ENCODE measurements around the gene S100A5.
A peak's percentile ranks its signal among the peaks of the same experiment; 100 is the strongest.

The S100A5 gene

DNA sequence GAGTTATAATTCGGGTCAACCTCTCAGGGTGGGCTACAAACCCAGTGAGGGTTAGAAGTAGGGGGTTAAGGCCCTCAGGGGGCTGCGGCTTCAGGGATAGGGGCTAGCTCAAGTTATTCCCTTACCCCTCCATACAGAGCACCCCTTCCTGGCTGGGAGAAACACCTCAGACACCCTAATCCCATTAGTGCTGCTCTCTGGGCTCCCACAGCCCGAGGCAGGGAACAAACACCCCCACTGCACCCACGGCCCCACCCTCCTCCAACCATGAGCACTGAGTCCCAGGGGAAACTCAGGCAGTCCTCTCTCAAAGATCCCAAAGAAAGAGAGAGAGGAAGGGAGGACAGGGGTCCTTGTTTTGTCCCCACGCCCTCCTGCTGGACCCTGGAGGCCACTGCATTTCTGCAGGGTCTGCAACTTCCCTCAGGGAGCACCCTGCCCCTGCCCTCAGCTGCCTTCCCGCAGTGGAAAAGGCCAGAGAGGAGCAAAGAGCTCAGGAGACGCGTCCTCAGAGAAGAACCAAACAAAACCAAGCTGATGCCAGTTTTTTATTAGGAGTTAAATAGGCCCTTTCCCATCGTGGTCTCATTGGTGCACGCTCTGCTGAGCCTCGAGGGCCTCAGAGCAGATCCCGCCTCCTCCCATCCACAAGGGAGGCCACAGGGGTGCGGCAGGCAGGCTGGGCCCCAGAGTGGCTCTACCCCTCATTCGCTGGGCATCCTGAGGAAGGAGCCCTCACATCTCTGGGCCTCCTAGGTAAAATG, 6.2 kb upstream of the S100A5 start:
- no peak for DNase-seq

DNA sequence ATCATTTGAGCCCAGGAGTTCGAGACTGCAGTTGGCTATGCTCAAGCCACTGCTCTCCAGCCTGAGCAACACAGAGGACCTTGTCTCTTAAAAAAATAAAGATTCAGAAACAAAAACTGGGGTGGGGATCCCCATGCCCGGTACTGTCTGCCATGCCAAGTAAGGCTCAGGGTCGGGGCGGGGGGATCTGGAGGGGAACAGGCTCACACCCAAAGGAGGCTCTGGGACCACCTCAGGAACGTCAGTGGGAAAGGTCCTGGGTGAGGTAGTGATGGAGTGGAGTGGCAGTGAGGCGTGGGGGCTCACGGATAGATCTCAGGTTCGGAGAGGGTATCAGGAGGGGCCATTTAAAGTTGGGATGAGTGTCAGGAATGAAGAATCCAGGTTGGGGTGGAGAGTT, 5.6 kb upstream of the S100A5 start:
- DNase-seq: no peak

DNA sequence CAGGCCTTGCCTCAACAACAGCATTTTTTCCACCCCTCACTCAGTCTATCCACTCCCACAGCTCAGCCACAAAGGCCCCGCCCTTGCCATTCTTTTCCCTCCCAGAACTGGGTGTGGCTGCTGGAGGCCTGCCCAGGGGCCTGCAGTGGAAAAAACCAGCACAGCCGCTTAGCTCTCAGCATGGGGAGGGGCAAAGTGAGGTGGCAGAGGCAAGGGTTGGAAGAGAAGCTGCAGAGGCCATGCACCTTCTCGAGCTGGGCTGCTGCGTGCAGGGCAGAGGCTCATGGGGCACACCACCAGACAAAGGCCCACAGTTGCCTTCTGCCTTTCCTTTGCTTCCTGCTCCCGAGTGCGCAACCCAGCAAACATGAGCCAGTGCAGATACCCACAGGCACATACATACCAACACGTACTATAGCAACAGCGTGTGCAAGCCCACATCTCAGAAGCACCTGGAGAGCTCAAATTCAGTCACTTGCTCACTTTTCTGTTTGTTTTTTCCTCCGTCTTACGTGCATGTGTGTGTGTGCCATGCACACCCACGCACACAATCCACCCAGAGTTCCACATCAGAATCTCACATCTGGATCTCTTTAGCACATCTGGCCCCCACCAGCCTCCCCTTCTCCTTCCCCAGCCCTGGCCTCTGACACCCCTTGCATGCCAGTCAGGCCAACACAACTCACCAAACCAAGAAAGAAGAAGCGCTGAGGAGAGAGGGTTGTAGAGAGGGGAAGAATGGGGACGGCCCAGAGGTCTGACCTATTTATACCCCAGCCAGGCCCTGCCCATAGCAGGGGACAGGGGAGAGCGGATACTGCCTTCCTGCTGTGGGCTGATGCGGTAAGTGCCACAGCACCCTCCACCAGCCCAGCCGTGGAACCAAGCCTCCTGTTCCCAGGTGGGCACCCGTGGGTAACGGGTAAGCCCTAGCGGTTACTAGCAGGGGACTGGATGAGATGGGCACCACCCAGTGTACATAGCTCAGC, 4.6 kb upstream of the S100A5 start, which contains the start of gene S100A4:
S100A4 (minus strand) TSS at position 740 of the 989 bp plus-strand sequence. CDS start 1,012 bp downstream, outside the sequence.
- peak; percentile 87 for DNase-seq

DNA sequence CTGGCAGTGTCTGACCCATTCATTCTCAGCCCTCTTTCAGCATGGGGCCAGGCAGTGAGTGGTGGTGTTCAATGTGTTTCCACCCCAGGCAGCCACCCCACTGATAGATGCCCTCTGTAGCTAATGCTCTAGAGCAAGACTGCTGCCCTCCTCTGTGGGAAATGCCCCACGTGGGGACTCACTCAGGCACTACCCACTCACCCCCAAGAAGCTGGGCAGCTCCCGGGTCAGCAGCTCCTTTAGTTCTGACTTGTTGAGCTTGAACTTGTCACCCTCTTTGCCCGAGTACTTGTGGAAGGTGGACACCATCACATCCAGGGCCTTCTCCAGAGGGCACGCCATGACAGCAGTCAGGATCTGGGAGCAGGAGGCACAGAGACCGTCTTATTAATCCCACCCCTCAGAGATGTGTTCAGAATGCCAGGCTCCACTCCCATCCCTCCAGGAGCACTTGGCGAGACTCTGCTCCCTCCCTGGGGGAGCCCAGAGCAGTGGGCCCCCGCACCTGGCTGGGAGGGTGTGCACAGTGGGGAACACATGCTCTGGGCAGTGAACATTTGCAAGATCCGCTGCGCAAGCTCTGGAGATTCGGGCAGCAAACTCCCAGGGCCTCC, 3.8 kb upstream of the S100A5 start:
- no peak for DNase-seq

DNA sequence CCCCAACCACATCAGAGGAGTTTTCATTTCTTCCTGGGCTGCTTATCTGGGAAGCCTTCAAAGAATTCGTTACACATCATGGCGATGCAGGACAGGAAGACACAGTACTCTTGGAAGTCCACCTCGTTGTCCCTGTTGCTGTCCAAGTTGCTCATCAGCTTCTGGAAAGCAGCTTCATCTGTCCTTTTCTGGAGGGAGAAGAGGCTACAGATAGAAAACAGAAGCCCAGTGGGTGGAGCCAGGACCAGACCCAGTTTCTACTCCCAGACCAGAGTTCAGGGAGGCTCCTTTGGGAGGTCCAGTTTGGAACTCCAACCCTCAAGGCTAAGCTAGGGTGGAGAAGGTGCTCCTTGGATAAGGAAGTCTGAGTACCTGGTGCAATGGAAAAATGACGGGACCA, 3.0 kb upstream of the S100A5 start:
- DNase-seq: no peak

DNA sequence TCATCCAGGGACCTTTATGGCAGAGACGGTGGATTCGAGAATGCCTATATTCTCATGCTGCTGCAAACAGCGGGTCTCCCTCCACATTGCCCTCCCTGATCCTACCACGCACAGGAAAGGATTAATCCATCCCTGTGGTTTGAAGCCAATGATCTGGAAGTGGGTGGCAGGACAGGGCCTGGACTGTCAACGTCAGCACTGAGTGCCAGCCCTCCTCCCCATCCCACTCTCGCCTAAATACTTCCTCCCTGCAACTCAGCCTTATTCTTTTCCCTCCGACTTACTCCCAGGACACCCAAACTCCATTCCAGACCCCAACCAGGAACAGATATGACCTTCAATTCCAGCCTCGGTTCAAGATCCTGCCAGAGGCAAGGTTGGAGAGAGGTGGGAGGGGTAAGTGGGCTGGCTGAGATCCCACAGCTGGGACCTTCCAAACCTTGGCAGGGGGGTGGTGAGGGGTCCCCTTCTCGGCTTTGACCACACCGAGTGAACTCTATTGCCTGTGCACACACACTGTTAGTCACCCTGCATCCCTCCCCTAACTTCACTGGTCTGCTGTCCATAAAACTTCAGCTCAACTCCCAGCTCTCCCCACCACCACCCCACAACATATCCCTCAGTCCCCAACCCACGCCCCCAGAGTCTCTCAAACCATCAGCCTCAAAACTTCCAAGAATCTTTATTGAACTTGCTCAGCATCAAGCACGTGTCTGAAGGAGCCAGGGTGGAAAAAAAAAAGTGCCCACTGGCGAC, 2.4 kb upstream of the S100A5 start:
- DNase-seq: no peak

DNA sequence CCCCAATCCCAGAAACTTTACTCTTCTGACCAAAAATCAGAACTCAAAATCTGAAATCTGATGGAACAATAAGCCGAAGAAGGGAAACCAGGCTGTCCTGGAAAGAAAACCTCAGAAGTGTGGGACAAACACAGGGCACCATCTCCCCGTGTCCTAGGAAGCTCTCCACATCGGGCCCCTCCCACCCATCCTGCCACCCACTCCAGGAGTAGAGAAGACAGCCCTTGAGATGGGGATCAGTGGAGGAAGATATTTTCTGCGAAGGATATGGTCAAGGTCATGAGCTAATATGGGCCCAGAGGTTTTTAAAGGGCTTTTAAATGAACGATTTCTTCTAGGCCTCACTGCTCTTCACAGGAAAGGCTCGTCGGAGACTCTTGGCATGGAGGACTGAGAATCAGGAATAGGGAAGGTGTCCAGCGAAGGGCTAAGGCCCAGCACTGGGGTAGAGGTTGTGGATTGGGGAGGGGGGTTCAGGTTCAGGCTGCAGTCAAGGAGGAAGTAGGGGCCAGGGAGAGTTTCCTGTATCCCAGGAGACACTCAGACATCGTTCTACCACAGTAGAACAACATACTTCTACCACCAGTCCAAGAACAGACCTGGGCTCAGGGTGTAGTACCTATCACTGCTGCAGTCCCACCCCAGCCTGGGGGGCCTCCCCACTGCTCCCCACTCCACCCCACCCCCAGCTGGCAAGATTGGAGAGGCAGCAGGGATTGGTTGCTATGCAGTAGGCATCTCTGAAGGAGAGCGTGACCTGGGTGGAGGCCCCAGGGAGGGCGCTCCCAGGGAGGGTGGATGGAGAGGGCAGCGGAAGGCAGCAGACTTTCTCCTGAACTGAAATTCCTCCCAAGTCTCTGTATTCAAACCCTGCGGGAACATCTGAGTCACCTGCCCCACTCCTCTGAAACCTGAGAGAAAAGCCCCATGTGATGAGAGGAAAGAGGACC, 1.2 kb upstream of the S100A5 start:
- DNase-seq: no peak

DNA sequence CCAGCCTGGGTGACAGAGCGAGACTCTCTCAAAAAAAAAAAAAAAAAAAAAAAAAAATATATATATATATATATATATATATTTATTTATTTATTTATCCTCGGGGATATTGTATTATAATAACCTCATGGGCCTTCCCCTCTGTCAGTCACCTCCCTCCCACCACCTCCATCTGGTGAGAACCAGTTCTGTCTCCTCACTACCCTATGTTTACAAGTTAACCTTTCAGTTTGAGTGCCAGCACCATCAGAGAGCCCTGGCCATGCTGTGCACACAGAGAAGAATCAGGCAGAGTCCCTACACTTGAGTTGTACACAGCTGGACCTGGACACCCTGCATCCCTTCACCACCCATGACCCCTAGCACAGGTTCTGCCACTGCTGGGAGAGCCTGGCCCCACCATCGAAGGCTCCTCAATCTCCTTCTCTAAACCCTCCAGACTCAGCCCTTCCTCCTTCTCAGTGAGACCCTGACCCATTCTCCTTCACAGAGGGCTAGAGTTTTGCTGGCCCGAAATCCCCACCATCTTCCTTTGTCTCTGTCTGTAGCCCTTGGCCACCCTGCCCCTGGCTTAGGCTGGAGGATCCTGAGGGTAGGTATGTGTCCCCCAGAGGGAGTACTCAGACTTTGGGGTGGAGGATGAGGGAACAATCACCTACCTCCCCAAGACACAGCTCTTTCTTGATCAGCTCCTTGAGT, 1.2 kb downstream of the S100A5 start:
- no peak for DNase-seq

DNA sequence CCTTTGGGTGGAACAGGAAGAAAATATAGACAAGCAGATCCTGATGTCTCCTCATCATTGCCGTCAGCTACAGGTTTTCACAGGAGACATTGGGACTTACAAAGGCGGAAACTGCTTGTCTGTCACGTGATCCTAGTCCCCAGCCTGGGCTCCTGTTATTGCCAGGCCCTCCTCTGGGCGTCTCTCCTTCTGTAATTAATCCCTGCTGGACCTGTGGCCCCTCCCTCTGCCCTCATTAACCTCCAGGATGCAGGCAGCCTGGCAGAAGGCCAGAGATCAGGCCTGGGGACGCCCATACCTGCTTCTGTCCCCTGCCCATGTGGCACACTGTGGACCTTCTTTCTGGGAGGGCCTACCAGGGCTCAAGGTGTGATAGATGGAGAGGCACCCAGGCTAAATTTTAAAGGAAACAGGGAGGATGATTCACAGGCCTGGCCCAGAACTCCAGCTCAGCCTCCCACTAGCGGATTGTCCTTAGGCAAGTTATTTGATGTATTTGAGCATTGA, 2.4 kb downstream of the S100A5 start:
- no peak for DNase-seq

DNA sequence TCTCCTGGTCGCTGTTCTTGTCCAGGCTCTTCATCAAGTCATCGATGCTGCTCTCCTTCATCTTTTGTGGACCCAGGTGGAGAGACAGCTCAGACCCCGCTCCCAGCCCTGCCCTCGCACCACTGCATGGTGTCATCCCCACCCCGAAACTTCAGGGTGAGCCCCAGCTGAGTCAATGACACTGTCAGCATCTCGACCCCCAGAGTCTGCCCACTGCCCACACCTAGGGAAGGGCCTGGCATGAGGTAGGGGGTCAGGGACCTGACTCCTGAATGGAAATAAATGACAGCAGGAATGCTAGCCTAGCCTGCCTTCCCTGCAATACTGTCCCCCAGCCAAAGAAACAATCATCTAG, 3.4 kb downstream of the S100A5 start:
- DNase-seq: no peak

DNA sequence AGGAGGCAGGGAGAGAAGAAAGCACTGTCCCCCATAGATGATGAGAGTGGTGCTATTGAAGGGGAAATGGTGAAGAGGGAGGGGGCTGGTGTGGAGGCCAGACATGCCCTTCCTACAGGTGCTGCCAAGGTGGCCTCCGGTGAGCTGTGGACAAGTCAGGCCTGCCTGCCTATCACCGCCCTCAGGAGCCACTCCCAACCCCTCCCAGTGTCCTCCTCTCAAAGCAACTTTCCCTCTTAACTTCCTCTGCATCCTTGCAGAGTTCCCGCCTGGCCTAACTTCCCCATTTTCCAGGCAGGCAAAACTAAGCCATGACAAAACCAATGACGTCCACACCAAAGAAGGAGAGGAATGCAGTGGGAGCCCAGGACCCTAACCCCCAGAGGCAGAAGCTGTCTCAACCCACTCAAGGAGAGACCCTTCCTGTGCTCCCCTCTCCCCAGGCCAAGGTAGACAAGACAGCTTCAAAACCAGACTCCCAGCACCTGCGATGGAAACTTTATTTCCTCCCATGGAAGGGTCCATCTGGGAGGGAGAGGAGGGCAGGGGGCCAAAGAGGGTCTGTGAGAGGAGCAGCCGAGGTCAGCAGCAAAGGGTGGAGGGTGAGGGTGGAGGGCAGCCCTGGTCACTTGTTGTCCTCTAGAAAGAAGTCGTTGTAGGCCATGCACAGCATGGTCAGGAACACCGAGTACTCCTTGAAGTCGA, 3.9 kb downstream of the S100A5 start:
- DNase-seq: no peak

DNA sequence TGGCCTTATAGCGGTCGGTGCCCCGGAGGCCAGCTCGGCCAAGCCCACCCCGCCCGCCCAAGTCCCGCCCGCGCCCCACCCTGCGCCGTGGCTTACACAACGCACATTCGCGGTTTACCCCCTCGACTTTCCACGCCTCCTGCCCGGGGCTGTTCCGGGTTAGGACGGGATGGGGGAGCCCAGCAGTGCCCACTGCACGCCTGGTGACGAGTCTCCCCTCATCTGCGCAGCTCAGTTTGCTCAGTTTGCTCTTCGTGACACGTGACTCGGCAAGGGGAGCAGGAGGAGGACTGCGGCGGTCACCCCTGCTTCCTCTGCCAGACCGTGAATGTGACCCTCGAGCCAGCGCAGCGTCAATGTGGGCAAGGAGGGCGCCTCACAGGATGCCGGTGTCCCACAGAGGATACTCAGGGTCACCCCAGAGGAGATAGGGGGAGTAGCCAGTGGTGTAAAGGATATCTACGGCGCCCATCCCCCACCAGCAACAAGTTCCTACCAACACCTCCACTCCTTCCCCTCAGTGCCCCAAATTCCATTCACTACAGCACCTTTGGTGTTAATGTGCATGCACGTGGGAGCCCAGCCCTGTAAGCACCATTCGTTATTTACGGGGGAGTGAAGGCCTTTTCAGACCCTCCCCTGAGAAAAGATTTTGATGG, 4.6 kb downstream of the S100A5 start:
- peak; percentile 77 for DNase-seq

DNA sequence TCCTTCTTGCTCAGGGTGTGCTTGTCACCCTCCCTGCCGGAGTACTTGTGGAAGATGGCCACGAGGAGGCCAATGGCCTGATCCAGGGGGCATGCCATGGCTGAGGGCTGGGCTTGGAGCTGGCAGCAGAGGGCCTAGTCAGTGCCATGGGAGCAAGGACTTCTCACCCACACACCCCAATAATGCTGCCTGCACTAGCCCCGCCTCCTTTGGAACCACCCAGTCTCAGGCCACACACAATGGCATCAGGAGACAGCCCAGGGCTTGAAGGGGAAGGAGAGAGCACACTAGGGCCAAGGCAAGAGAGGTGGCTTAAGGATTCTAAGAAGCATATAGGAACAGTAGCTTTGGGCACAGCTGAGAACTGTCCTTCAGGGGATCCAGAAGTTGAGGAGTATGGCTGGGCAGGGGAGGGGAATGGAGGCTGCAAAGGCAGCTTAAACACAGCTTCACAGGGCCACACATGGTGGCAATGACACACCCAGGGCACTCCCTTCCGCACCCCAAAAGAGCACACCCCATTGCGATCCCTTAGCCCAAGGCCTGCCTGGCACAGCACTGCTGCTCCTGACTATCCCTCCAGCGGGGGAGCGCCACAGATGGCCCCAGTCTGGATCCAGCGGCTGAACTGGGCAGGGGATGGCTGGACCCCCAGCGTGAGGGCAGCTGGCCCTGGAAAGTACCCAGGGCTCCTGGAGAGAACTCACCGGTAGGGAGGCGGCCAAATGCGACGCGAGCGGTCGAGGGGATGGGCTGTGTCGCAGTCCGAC, 5.3 kb downstream of the S100A5 start, which contains the start of gene S100A6:
S100A6 (minus strand) TSS at position 750 of the 770 bp plus-strand sequence; CDS start at position 98, 652 bp downstream.
- peak; percentile 48 for DNase-seq

DNA sequence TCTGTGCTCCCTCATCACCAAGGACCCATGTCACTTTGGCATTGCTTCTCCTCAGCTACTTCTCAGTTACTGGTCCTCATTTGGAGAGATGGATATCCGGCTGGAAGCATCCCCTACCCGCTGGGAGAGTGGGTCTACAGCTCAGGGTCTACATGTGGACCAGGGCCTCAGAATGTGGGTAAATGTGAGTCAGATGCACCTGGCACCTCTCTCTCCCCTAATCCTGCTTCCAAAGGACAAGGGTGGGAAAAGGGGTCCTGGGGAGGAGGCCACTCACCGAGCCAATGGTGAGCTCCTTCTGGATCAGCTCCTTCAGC, 5.9 kb downstream of the S100A5 start:
- DNase-seq: no peak

DNA sequence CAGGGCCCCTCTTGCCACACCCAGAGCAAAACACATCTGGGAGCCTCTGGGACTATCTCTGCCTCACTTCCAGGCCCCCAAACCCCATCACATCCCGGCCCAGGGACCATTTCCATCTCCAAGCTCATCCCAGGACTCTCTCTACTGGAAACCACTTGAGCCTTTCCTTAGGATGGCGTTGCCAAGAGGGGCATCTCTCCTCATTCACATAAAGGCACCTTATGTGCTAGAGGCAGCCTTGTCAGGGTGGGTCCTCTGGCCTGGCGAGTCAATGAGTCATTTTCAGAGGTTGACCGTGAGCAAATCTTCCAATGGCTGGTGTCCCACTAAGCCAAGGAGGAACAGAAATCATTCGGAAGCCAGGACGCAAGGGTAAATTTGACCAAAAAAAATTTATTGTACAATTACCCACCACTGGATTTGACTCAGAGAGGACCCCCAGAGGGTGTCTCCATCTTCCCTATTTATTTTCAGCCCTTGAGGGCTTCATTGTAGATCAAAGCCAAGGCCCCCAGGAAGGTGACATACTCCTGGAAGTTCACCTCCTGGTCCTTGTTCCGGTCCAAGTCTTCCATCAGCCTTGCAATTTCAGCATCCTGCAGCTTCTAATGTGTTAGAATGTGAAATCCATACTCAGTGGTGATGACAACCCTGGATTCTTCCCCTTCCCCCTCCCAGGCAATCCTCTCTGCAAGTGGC, 6.4 kb downstream of the S100A5 start:
- DNase-seq: no peak

DNA sequence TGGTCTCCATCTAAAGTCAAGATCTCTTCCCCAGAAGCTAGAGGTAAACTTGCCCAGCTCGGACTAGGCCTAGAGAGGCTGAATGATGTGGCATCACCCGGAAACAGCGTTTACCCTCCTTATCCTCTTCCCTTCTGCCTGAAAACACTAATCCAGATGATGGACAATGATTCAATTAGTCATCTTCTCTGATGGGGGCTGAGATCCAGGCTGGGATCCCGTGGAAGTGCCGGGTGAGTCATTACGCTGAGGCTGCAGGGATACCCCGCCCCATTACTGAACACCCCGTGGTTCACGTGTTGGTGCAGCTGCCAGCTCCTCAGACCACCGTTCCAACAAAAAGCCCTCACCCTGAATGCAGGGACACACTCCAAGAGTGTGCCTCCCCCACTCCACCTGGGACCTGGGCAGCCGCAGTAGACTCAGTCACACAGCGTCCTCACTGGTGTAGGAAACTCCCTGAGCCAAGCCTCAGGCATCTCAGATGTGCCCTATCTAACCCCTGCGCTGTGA, 7.0 kb downstream of the S100A5 start:
- DNase-seq: no peak

DNA sequence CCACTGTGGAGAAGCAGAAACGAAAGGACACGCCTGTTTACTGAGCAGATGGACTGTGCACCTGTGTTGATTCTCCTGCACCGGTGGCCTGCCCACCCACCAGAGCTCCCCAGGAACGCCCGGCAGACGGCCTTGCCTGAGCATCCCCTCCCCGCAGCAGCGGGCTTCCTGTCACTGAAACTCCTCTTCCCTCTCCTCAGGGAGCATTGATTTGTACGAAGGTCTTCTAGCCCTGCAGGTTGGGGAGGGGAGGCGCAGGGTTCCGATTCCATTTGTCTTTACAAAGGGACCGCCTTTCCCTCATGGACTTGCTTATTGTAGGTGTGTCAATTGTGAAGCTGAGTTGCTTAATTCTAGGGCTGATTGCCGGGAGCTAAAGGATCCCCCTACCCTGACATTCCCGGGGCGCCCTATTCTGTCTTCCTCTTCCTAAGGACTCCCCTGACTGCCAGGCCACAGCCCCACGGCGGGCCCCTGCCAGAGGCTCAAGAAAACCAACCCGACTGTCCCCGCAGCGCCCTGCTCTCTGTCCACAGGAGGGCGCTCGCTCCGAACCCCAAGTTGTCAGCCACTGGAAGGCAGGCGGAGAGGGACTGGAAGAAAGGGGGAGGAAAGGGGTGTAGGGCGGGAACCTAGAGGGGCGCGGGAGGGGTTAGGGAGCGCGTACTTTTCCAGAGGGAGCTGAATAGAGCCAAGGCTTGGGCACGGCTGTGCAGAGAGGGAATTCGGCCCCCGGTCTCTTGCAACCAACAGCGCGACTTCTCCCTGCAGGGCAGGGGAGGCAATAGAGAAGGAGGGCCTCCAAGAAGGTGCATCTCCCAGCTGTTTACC, 7.8 kb downstream of the S100A5 start:
- DNase-seq: peak; percentile 83

All from activated CD4-positive, alpha-beta T cell treated with anti-CD3 and anti-CD28 coated beads, Interleukin-2, amount 50 U/mL, for 1 hour (primary cell).